DOHH2 (cell line): ENCODE data around the gene SYT13.

Experiments
- H3F3A ChIP-seq: fragments of 200-600 bp; sonication (generic), shearing (Covaris generic); 2 replicates; pipeline ENCODE4 v1.6.0; 2016; ENCODE audit warnings: antibody characterized with exemption, mild to moderate bottlenecking; ENCODE audit not compliant: control insufficient read depth, insufficient read depth
- H3K27ac ChIP-seq: fragments of 200-600 bp; sonication (generic); 2 replicates; pipeline ENCODE4 v1.5.1; 2014; ENCODE audit warnings: low read depth, mild to moderate bottlenecking, low read length, moderate library complexity
- H3K27me3 ChIP-seq: fragments of 200-600 bp; sonication (generic); 2 replicates; pipeline ENCODE4 v1.6.1; 2014; ENCODE audit warnings: mild to moderate bottlenecking, low read length, mixed read lengths; ENCODE audit not compliant: control insufficient read depth
- H3K36me3 ChIP-seq: fragments of 200-600 bp; sonication (generic); 2 replicates; pipeline ENCODE4 v1.6.1; 2014; ENCODE audit warnings: mild to moderate bottlenecking, low read length, moderate library complexity, mixed read lengths; ENCODE audit not compliant: control insufficient read depth
- H3K4me1 ChIP-seq: fragments of 200-600 bp; sonication (generic); 2 replicates; pipeline ENCODE4 v1.6.1; 2014; ENCODE audit warnings: mild to moderate bottlenecking, low read length, mixed read lengths; ENCODE audit not compliant: control insufficient read depth
- H3K4me2 ChIP-seq: fragments of 200-600 bp; sonication (generic); 2 replicates; pipeline ENCODE4 v1.6.0; 2014; ENCODE audit warnings: mild to moderate bottlenecking, low read length, moderate library complexity
- H3K4me3 ChIP-seq: fragments of 200-600 bp; sonication (generic); 2 replicates; pipeline ENCODE4 v1.5.1; 2014; ENCODE audit warnings: mild to moderate bottlenecking, low read length, mixed read lengths
- H3K79me2 ChIP-seq: fragments of 200-600 bp; sonication (generic); 2 replicates; pipeline ENCODE4 v1.6.1; 2014; ENCODE audit warnings: mild to moderate bottlenecking, low read length, mixed read lengths; ENCODE audit not compliant: control insufficient read depth
- H3K9me2 ChIP-seq: fragments of 200-600 bp; sonication (generic); replicated peaks from 2 replicates; pipeline ENCODE4 v1.6.1; 2014; ENCODE audit warnings: mild to moderate bottlenecking, low read length, mixed read lengths; ENCODE audit not compliant: control insufficient read depth
- H3K9me3 ChIP-seq: fragments of 200-600 bp; sonication (generic); 2 replicates; pipeline ENCODE4 v1.6.1; 2014; ENCODE audit warnings: antibody characterized with exemption, low read length, mixed read lengths; ENCODE audit not compliant: control insufficient read depth, insufficient read depth
- H4K20me1 ChIP-seq: fragments of 200-600 bp; sonication (generic); 2 replicates; pipeline ENCODE4 v1.6.0; 2014; ENCODE audit warnings: low read depth, mild to moderate bottlenecking, antibody characterized with exemption, low read length, moderate library complexity; ENCODE audit not compliant: control insufficient read depth, insufficient read depth
- CTCF ChIP-seq: fragments of 200-600 bp; sonication (generic); IDR thresholded peaks from one replicate; pipeline ENCODE4 v1.5.1; 2014; ENCODE audit warnings: antibody characterized with exemption, mild to moderate bottlenecking, low read depth, low read length; ENCODE audit not compliant: poor library complexity, severe bottlenecking
- EZH2phosphoT487 ChIP-seq: fragments of 200-600 bp; sonication (generic); IDR thresholded peaks from 2 replicates; pipeline ENCODE4 v1.6.1; 2017; ENCODE audit warnings: borderline replicate concordance, mild to moderate bottlenecking, antibody characterized with exemption, low read length, moderate library complexity, mixed read lengths

Gene SYT13

GRCh38 chr11:45319077-45319476 lies 32.9 kb upstream of the SYT13 start:
- TF ChIP-seq CTCF (no peak), EZH2phosphoT487 (no peak)
- Histone ChIP-seq H3K4me3 (no peak overlapping the region), H3K4me2 (no peak overlapping the region), H3F3A (no peaks in the 10 kb centered on the region), H3K27ac (no peak overlapping the region), H3K4me1 (no peaks in the 10 kb centered on the region), H3K9me2 (no peaks in the 10 kb centered on the region), H3K27me3 (peaks cover 20% of the 10 kb centered on the region), H3K79me2 (no peaks in the 10 kb centered on the region), H3K9me3 (no peaks in the 10 kb centered on the region), H4K20me1 (no peaks in the 10 kb centered on the region), H3K36me3 (no peaks in the 10 kb centered on the region)

GRCh38 chr11:45318516-45318915 lies 32.4 kb upstream of the SYT13 start:
- Histone ChIP-seq H3F3A (no peaks in the 10 kb centered on the region), H3K27me3 (peaks cover 18% of the 10 kb centered on the region), H3K36me3 (no peaks in the 10 kb centered on the region), H3K9me2 (no peaks in the 10 kb centered on the region), H3K9me3 (no peaks in the 10 kb centered on the region), H3K79me2 (no peaks in the 10 kb centered on the region), H4K20me1 (no peaks in the 10 kb centered on the region), H3K27ac (no peak overlapping the region), H3K4me2 (no peak overlapping the region), H3K4me1 (no peaks in the 10 kb centered on the region), H3K4me3 (no peak overlapping the region)
- TF ChIP-seq EZH2phosphoT487 (no peak), CTCF (no peak)

- TF ChIP-seq EZH2phosphoT487 (no peak), CTCF (no peak)
- Histone ChIP-seq H4K20me1 (no peaks in the 10 kb centered on the region), H3K36me3 (no peaks in the 10 kb centered on the region), H3K9me3 (no peaks in the 10 kb centered on the region), H3K9me2 (no peaks in the 10 kb centered on the region), H3F3A (no peaks in the 10 kb centered on the region), H3K4me3 (no peak overlapping the region), H3K4me1 (no peaks in the 10 kb centered on the region), H3K79me2 (no peaks in the 10 kb centered on the region), H3K4me2 (no peak overlapping the region), H3K27ac (no peak overlapping the region), H3K27me3 (peaks cover 24% of the 10 kb centered on the region)
Measured at GRCh38 chr11:45316258-45316657, 30.1 kb upstream of the SYT13 start.

- no peaks in the 10 kb centered on the region for H3K4me1 ChIP-seq
- H3F3A ChIP-seq, result no peaks in the 10 kb centered on the region
- no peak overlapping the region for H3K4me3 ChIP-seq
- H3K27me3 ChIP-seq, result peaks cover 24% of the 10 kb centered on the region
- no peaks in the 10 kb centered on the region for H4K20me1 ChIP-seq
- no peaks in the 10 kb centered on the region for H3K9me3 ChIP-seq
- H3K27ac ChIP-seq, result no peak overlapping the region
- TF ChIP-seq EZH2phosphoT487, result no peak
- no peaks in the 10 kb centered on the region for H3K36me3 ChIP-seq
- H3K9me2 ChIP-seq, result no peaks in the 10 kb centered on the region
- no peak overlapping the region for H3K4me2 ChIP-seq
- no peaks in the 10 kb centered on the region for H3K79me2 ChIP-seq
Measured at GRCh38 chr11:45314900-45315299, 28.8 kb upstream of the SYT13 start.
